Transverse colon (tissue), 4 donors: ENCODE measurements around the gene SPSB3. TPM values are rescaled to one million over a fixed set of nuclear protein-coding genes. Genes with fewer than 3 reads are reported as not detected.

ENCODE experiments used
- DNase-seq: peaks from one replicate; pipeline ENCODE4 v3.0.0-alpha.2; 2019
- H3K27ac ChIP-seq, 4 donors: fragments of 200-600 bp; sonication (generic); 2 replicates each; pipeline ENCODE4 v1.5.1; 2016 to 2018; ENCODE audit warnings: inconsistent platforms in 4 of 4
- H3K27me3 ChIP-seq: fragments of 200-600 bp; sonication (generic); 2 replicates; pipeline ENCODE4 v1.5.1; 2017; ENCODE audit warnings: inconsistent platforms
- H3K36me3 ChIP-seq, 4 donors: fragments of 200-600 bp; sonication (generic); 2 replicates each; pipeline ENCODE4 v1.5.1; 2017 to 2019; ENCODE audit warnings: inconsistent platforms in 4 of 4
- H3K4me1 ChIP-seq, 4 donors: fragments of 200-600 bp; sonication (generic); 2 replicates each; pipeline ENCODE4 v1.5.1; 2017 to 2020; ENCODE audit warnings: inconsistent platforms in 4 of 4
- H3K4me3 ChIP-seq, 4 donors: fragments of 200-600 bp; sonication (generic); 1 replicate in 1 of 4; 2 replicates in 3 of 4; pipeline versions ENCODE4 v1.5.1 to v1.6.1; 2017 to 2019; ENCODE audit warnings: inconsistent platforms in 4 of 4
- H3K9me3 ChIP-seq, 2 donors: fragments of 200-600 bp; sonication (generic); 2 replicates each; pipeline ENCODE4 v1.5.1; 2017 to 2019; ENCODE audit warnings: inconsistent platforms in 2 of 2
- EP300 ChIP-seq: sonication (generic); formaldehyde crosslinking; IDR thresholded peaks from one replicate; pipeline ENCODE4 v1.6.1; 2017; ENCODE audit warnings: antibody characterized with exemption, low read depth
- POLR2A ChIP-seq: fragments of 450-650 bp; IDR thresholded peaks from one replicate; pipeline ENCODE4 v1.6.1; 2016; ENCODE audit warnings: antibody characterized with exemption, mild to moderate bottlenecking, moderate library complexity
- POLR2AphosphoS5 ChIP-seq, 3 donors: sonication (generic); formaldehyde crosslinking; IDR thresholded peaks; one replicate each; pipeline ENCODE4 v1.6.1; 2016; ENCODE audit warnings: antibody characterized with exemption in 3 of 3
- WGBS, 2 donors: methylation state at CpG; one replicate each; pipeline ENCODE4 v1.1.5; 2018; ENCODE audit warnings: low coverage in 1 of 2; 5-methylcytosine and 5-hydroxymethylcytosine counted together
- in situ Hi-C, 4 donors: fragments of 200-750 bp; cut with MboI; loops; one replicate each; pipeline versions ENCODE4 v1.15.0 to v1.15.1; 2017; ENCODE audit warnings: low sequenced_read_pairs in 3 of 4, low pct_ligation_motif_present in 1 of 4, low pct_unique_long_range_greater_than_20kb in 1 of 4
- intact Hi-C: fragments of 100-400 bp; cut with DNase I; formaldehyde crosslinking; loops from one replicate; pipeline ENCODE4 v1.15.1; 2023; ENCODE audit warnings: low total_unique reads
- total RNA-seq, 4 donors: library from RNA; depleted of rRNA; stranded (reverse); fragments of >200 nt; gene quantifications; one replicate each; pipeline ENCODE4 v1.1.0, GENCODE V29; 2016
- TF ChIP-seq, protein P1 (sequence below), 5 experiments: fragments of 200-600 bp in 3 of 5; fragments of 450-650 bp in 2 of 5; sonication (generic) in 3 of 5; IDR thresholded peaks; 1 replicate in 2 of 5; 2 replicates in 3 of 5; pipeline ENCODE4 v1.5.1; 2016 to 2017; ENCODE audit warnings: antibody characterized with exemption in 5 of 5, inconsistent platforms in 3 of 5, mild to moderate bottlenecking in 2 of 5, moderate library complexity in 1 of 5

SPSB3 gene
- total RNA-seq, 4 donors from 2014 or later = 101 to 289 (median 125) TPM

DNA sequence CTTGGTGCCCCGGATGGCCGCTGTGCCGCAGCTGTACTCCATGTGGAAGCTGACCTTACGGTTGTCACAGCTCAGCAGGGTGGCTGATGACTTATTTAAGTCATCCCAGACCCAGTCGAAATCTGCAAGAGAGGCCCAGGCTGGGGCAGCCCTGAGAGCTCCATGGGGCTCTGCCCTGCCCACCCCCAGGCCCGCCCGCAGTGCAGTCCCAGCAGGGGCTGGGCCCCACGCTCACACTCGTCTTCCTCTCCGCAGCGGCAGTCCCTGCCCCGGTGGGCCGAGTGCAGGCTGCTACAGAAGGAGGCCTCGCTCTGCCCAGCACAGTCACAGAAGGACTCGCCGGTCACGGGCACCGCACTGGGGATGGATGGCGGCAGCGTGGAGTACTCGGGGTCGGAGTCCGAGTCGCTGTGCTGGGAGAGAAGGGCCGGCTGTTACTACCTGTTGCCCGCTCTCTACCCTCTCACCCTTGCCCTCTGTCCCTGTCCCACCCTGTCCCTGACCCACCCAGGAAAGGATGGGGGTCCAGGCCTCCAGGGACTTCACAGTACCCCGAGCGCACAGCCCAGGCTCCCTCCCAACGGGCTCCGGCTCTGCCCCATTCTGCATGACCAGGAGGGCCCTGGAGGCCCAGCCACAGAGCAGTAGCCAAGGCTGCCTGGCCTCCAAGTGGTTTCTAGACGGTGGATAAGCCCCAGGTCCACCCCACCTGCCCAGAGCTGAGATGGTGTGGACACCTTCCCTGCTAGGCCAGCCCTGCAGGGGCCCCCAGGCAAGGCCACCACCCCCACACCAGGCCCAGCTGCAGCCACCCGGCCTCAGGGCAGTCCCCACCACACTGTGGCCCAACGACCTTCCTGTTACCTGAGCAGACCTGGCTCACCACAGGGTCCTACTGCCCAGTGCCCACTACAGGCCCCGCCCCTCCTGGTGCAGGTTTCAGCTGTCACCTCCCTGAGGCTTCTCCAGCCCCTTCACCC is 3.9 kb downstream of the SPSB3 start:
- intact Hi-C loops = no loop called here
- in situ Hi-C loops = no loop called here
- TF ChIP-seq, protein P1, sequence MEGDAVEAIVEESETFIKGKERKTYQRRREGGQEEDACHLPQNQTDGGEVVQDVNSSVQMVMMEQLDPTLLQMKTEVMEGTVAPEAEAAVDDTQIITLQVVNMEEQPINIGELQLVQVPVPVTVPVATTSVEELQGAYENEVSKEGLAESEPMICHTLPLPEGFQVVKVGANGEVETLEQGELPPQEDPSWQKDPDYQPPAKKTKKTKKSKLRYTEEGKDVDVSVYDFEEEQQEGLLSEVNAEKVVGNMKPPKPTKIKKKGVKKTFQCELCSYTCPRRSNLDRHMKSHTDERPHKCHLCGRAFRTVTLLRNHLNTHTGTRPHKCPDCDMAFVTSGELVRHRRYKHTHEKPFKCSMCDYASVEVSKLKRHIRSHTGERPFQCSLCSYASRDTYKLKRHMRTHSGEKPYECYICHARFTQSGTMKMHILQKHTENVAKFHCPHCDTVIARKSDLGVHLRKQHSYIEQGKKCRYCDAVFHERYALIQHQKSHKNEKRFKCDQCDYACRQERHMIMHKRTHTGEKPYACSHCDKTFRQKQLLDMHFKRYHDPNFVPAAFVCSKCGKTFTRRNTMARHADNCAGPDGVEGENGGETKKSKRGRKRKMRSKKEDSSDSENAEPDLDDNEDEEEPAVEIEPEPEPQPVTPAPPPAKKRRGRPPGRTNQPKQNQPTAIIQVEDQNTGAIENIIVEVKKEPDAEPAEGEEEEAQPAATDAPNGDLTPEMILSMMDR (IDR thresholded peaks at IDR 0.05) = no peak
- TF ChIP-seq POLR2AphosphoS5 (IDR thresholded peaks at IDR 0.05) = peak in 1 of 3 donors; percentile 13
- Histone ChIP-seq H3K4me1 (peaks cover 17 to 34% (median 26%) of the 10 kb centered on the region in 4 donors), H3K27ac (no peak overlapping the region), H3K4me3 (no peak overlapping the region), H3K36me3 (peaks cover 0 to 10% (median 5%) of the 10 kb centered on the region in 4 donors), H3K9me3 (no peaks in the 10 kb centered on the region), H3K27me3 (no peaks in the 10 kb centered on the region)
- 85% methylated on average over 34 of the region's 34 CpGs; no CpG with 5 or more reads in 1 of the 2 donors for WGBS, 2 donors
- DNase-seq = peak; percentile 10

DNA sequence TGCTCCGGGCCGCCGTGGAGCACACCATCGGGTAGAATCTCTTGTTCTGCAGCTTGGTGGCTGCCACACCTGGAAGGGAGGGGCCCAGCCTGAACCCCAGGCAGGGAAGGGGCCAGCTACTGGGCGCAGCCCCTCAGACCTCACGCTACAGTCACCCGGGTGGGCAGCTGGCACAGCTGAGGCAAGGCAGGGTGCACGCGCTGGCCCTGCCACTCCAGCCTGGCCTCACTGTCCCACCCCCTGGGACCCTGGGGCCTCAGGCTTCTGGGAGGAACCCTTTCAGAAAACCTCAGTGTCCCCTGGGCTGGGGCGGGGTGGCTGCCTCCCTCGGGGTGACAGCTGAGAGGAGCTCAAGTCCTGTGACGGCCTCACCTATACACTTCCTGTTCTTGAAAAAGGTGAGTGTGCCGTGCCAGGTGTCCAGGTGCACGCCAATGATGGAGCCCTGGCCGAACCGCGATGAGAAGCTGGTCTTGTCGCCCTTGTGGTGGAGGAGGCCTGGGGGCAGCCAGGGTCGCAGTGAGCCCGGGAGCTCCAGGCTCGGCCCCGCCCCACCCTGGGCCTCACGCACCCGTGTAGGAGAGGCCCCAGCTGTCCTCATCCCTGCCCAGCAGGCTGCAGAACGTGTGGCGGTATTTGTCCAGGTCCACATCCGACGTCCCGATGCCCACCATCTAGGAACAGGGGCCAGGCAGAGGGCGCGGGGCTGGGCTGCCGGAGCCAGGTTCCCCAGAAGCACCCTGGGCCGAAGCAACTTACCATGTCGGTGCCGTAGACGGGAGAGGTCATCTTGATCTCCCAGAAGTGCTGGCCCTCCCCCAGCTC is 4.8 kb downstream of the SPSB3 start:
- 76% methylated on average over 19 of the region's 36 CpGs; no CpG with 5 or more reads in 1 of the 2 donors for WGBS, 2 donors
- Histone ChIP-seq H3K27me3 (no peaks in the 10 kb centered on the region), H3K9me3 (no peaks in the 10 kb centered on the region), H3K27ac (no peak overlapping the region), H3K4me3 (no peak overlapping the region), H3K36me3 (peaks cover 0 to 10% (median 5%) of the 10 kb centered on the region in 4 donors), H3K4me1 (peaks cover 17 to 36% (median 24%) of the 10 kb centered on the region in 4 donors)
- intact Hi-C loops = no loop called here
- TF ChIP-seq POLR2AphosphoS5 (IDR thresholded peaks at IDR 0.05) (peak in 1 of 3 donors; percentile 27), EP300 (no peak)
- in situ Hi-C loops = no loop called here
- no peak for DNase-seq

DNA sequence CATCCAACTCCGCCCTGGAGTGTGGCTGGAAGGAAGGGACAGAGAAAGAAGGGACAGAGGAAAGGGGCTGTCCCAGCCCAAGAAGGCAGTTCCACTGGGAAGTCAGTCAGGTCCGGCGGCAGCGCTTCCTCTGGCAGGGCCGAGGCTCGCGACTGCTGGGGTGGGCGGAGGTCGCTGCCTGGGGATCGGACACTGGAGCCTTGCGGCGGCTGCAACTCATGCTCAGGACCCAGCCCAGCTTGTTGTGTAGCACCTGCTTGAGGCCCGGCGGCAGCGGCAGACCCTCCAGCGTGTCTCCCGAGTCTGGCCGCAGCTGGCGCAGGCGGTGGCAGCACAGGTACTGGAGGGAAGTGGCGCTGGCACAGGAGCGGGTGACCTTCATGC is 5.4 kb downstream of the SPSB3 start:
- Histone ChIP-seq H3K9me3 (no peaks in the 10 kb centered on the region), H3K4me3 (no peak overlapping the region), H3K36me3 (peaks cover 0 to 10% (median 5%) of the 10 kb centered on the region in 4 donors), H3K4me1 (peaks cover 17 to 41% (median 28%) of the 10 kb centered on the region in 4 donors), H3K27ac (no peak overlapping the region), H3K27me3 (no peaks in the 10 kb centered on the region)
- in situ Hi-C loops (no loop called here), intact Hi-C loops (no loop called here)
- no peak for DNase-seq
- 91% methylated on average over 19 of the region's 22 CpGs; no CpG with 5 or more reads in 1 of the 2 donors for WGBS, 2 donors
- TF ChIP-seq POLR2A (no peak), POLR2AphosphoS5 (IDR thresholded peaks at IDR 0.05) (no peak), EP300 (no peak)
- TF ChIP-seq, protein P1 (IDR thresholded peaks at IDR 0.05) = no peak

DNA sequence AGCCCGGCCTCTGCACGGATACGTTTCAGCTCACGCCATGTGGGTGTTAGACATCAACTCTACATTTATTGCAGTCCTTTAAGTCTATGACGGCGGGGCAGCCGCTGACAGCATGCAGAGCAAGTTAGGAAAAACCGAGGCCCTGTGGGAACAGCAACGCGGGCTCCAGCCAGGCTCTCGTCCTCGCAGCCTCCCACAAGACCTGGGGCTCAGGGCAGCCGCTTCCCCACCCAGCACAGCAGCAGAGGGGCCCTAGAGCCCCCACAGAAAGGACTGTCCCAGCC is 5.8 kb downstream of the SPSB3 start:
- TF ChIP-seq POLR2AphosphoS5 (IDR thresholded peaks at IDR 0.05) (no peak), POLR2A (no peak), EP300 (no peak)
- TF ChIP-seq, protein P1 (IDR thresholded peaks at IDR 0.05) = no peak
- H3K4me1 ChIP-seq = peaks cover 17 to 41% (median 30%) of the 10 kb centered on the region in 4 donors
- no peaks in the 10 kb centered on the region for H3K27me3 ChIP-seq
- H3K27ac ChIP-seq = no peak overlapping the region
- intact Hi-C loops (no loop called here), in situ Hi-C loops (no loop called here)
- peak; percentile 8 for DNase-seq
- no peak overlapping the region for H3K4me3 ChIP-seq
- 83% methylated on average over 13 of the region's 13 CpGs; no CpG with 5 or more reads in 1 of the 2 donors for WGBS, 2 donors
- H3K9me3 ChIP-seq = no peaks in the 10 kb centered on the region
- H3K36me3 ChIP-seq = peaks cover 0 to 10% (median 5%) of the 10 kb centered on the region in 4 donors
